GM21825 (cell line): ENCODE measurements around the gene DBNDD2.

Source experiments
- ATAC-seq: cut with Tn5 transposase; IDR thresholded peaks from one replicate; pipeline ENCODE4 v1.9.1; 2021; ENCODE audit warnings: mild to moderate bottlenecking, moderate library complexity; ENCODE audit not compliant: unreplicated experiment

Gene DBNDD2

GRCh38 chr20:45378191-45378590, 29.9 kb upstream of the DBNDD2 start, which contains the start of gene TP53TG5:
TP53TG5 (minus strand) TSS chr20:45378325; CDS start chr20:45378236, 89 bp downstream.
- ATAC-seq: no peak

GRCh38 chr20:45387274-45387673, 20.8 kb upstream of the DBNDD2 start:
- ATAC-seq: no peak

- no peak for ATAC-seq
Observed at GRCh38 chr20:45390931-45391330, 17.2 kb upstream of the DBNDD2 start.

GRCh38 chr20:45391559-45391958, 16.5 kb upstream of the DBNDD2 start:
- ATAC-seq: no peak

GRCh38 chr20:45392733-45393132, 15.4 kb upstream of the DBNDD2 start:
- no peak for ATAC-seq

- ATAC-seq: no peak
Observed at GRCh38 chr20:45394221-45395113, 13.6 kb upstream of the DBNDD2 start.

- no peak for ATAC-seq
Observed at GRCh38 chr20:45395114-45395415, 13.0 kb upstream of the DBNDD2 start.

GRCh38 chr20:45399018-45399417, 9.1 kb upstream of the DBNDD2 start:
- no peak for ATAC-seq

GRCh38 chr20:45400346-45401031, 7.6 kb upstream of the DBNDD2 start:
- ATAC-seq: no peak

GRCh38 chr20:45402946-45403345, 5.1 kb upstream of the DBNDD2 start:
- ATAC-seq: no peak

GRCh38 chr20:45404438-45404837, 3.7 kb upstream of the DBNDD2 start:
- ATAC-seq: no peak

GRCh38 chr20:45405571-45406259, 2.4 kb upstream of the DBNDD2 start:
- no peak for ATAC-seq

- ATAC-seq: no peak
Observed at GRCh38 chr20:45406260-45407066, 1.6 kb upstream of the DBNDD2 start.

- no peak for ATAC-seq
Observed at GRCh38 chr20:45407067-45407745, 883 bp upstream of the DBNDD2 start.

- ATAC-seq: no peak
Observed at GRCh38 chr20:45408646-45409213, 641 bp downstream of the DBNDD2 start.

- no peak for ATAC-seq
Observed at GRCh38 chr20:45409521-45410272, 1.6 kb downstream of the DBNDD2 start.

- no peak for ATAC-seq
Observed at GRCh38 chr20:45410887-45411286, 2.8 kb downstream of the DBNDD2 start.

- no peak for ATAC-seq
Observed at GRCh38 chr20:45412653-45413052, 4.6 kb downstream of the DBNDD2 start.

- ATAC-seq: no peak
Observed at GRCh38 chr20:45413479-45413878, 5.4 kb downstream of the DBNDD2 start.
